SKM-1 treated with dmso at 0.1 percent for 144 hours (cell line): Measurements from ENCODE around the gene ADH6.
"Not testable (repeated sequence)": the region's sequence is repeated elsewhere in the genome, so short reads cannot be mapped to it uniquely, and the experiment has no call there.

ENCODE experiments used
- DNase-seq: peaks from one replicate; lab custom pipeline; 2025; ENCODE audit not compliant: unreplicated experiment; lab: John Stamatoyannopoulos, UW

ADH6 gene

DNA sequence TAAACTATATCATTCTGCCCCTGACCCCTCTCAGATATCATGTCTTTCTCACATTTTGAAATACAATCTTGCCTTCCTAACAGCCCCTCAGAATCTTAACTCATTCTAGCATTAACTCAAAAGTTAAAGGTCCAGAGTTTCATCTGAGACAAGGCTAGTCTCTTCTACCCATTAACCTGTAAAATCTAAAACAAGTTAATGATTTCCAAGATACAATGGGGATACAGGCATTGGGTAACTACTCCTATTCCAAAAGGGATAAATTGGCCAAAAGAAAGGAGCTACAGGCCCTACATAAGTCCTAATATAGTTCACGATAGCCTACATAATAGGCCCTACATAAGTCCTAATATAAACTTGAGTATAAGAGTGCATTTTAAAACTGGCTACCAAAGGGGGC, 18.9 kb downstream of the ADH6 start:
- DNase-seq, result no peak

- DNase-seq, result no peak
Observed at GRCh38 chr4:99190336-99190735, 28.7 kb downstream of the ADH6 start.

DNA sequence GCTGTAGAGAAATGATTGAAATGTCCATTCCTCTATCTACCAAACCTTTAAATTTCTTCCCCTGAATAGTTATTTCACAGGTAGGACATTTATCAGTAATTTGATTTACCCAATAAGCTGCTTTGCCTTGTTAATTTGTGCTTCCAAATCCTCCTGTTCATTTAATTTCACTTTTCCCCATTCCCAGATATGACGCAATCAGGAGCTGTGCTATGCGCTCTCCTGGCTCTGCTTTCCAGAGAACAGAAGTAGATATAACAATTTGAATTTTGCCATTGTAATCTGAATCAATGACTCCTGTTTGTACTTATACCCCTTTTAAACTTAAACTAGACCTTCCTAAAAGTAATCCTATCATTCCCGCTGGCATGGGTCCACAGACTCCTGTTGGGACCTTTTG, 29.1 kb downstream of the ADH6 start:
- not testable (repeated sequence) for DNase-seq

- no peak for DNase-seq
Observed at GRCh38 chr4:99186029-99186428, 33.0 kb downstream of the ADH6 start.

- no peak for DNase-seq
Observed at GRCh38 chr4:99185581-99185980, 33.5 kb downstream of the ADH6 start.

- DNase-seq, result no peak
Observed at GRCh38 chr4:99180382-99181070, 38.5 kb downstream of the ADH6 start.

DNA sequence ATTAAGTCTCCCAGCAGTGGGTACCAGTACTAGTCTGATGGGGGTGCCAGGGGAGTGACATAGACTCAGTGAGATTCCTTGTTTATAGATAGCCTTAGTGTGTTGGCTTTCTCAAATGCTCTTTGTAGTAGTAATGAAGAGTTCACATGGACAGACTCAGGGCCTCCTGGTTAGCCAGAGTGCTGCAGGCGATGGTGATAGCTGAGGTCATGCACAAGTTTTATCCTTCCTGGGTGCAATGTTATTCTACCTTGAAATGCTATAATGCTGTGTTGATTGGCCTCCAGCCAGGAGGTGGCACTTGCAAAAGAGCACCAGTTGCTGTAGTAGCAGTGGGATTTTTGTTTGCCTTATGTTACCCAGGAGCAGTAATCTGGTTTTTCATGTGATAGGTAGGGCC, 39.4 kb downstream of the ADH6 start:
- no peak for DNase-seq

GRCh38 chr4:99179178-99179577, 39.9 kb downstream of the ADH6 start:
- DNase-seq, result no peak

GRCh38 chr4:99166544-99166943, 52.5 kb downstream of the ADH6 start:
- DNase-seq, result no peak

GRCh38 chr4:99165978-99166377, 53.1 kb downstream of the ADH6 start:
- DNase-seq, result no peak

DNA sequence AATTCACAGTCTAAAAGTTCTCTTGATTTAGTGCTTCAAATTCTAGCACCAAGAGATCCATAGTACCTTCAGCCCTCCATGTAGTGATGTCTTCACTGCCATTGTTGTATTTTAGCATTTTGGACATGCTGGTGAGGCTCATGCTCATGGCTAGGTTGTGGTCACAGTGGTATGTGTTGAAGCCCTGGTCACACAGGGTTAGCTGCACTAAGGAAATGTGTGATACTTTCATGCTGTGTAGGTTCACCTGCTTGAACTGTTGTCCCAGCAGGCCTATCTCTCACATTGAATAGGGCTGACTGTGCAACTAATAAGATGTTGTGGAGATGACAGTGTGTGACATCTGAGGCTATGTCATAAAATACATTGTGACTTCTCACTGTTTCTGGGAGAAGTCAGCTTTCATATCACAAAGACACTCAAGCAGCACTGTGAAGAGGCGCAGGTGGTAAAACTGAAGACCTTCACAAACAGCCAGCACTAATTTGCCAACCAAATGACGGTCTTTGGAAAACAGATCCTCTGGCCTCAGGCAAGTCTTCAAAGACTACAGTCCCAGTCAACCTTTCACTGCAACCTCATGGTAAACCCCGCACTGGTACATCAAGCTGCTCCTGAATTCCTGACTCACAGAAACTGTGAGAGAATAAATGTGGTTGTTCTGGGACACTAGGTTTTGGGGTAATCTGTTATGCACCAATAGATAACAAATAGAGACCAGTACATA, 57.5 kb downstream of the ADH6 start:
- no peak for DNase-seq

DNA sequence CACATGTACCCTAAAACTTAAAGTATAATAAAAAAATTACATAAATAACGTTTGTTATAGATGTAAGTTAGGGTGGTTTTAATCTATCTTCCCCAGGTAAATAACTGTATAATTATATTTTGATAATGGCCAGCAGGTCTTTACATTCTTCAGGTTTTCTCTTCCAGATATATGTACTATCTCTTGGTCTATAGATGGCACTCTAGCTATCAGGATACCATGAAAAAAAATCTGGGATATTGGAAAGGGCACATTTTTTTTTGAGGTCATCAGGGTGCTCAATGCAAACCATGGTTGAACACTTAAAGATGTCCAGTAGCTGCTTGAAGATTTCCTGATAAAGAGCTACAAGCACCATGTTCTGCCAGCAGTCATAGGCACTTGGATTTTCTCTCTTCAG, 59.3 kb downstream of the ADH6 start:
- no peak for DNase-seq

DNA sequence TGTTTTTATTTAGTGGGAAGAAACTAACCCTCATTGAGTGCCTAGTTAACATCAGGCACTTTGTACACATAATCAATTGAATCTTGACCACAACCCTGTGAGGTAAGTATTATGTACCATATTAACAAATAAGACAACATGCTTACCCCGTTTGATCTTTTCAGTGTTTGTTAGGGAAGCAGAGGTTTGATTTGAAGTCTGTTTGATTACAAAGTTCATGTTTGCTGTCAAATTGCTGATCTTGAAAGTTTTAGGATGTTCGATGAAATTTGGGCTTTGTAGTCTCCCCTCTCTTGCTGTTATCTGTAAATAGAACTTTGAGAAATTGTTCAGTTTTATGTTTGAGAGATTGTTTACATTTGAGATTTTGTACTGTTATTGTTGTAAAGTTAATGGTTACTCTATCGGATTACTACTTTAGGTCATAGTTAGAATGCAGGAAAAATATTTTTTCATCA, 61.5 kb downstream of the ADH6 start:
- DNase-seq, result no peak

- DNase-seq, result no peak
Observed at GRCh38 chr4:99156992-99157391, 62.1 kb downstream of the ADH6 start.

GRCh38 chr4:99154658-99155342, 64.2 kb downstream of the ADH6 start:
- no peak for DNase-seq
